PC-3 (cell line): ENCODE data around the gene FAM107B. TPM values are rescaled to one million over a fixed set of nuclear protein-coding genes. Genes with fewer than 3 reads are reported as not detected.
A peak's percentile ranks its signal among the peaks of the same experiment; 100 is the strongest.

Experiments used
- ATAC-seq: fragments of 200-7000 bp; cut with Tn5 transposase; 2 replicates; pipeline ENCODE4 v1.9.1; 2020; ENCODE audit warnings: mild to moderate bottlenecking, moderate library complexity
- BruUV-seq: library from RNA; stranded (reverse); fragments of 400-500 nt; replicated peaks from 2 replicates; lab custom pipeline; 2021; lab: Mats Ljungman, UMichigan
- CTCF ChIA-PET: fragments of 300-600 bp; sonication (Branson Sonifier 250); formaldehyde crosslinking; loops from one replicate; lab custom pipeline; 2022; ENCODE audit warnings: antibody characterized with exemption; lab: Charles Lee
- POLR2A ChIA-PET: fragments of 300-600 bp; sonication (Branson Sonifier 250); formaldehyde crosslinking; loops from one replicate; lab custom pipeline; 2022; ENCODE audit warnings: antibody characterized with exemption; ENCODE audit not compliant: unreplicated experiment; lab: Charles Lee
- DNase-seq: peaks from one replicate; pipeline ENCODE4 v3.0.0-alpha.2; 2015
- H2AFZ ChIP-seq: fragments of 300-600 bp; sonication (generic); 2 replicates; pipeline ENCODE4 v1.6.0; 2016; ENCODE audit warnings: antibody characterized with exemption, low read length
- H3F3A ChIP-seq: fragments of 300-600 bp; sonication (generic); one replicate; pipeline ENCODE4 v1.6.0; 2017; ENCODE audit warnings: antibody characterized with exemption, low read length, control low read depth, mild to moderate bottlenecking; ENCODE audit not compliant: unreplicated experiment
- H3K27ac ChIP-seq: fragments of 300-600 bp; sonication (generic); 2 replicates; pipeline ENCODE4 v1.5.1; 2016; ENCODE audit warnings: mild to moderate bottlenecking, low read length
- H3K27me3 ChIP-seq: fragments of 300-600 bp; sonication (generic); 2 replicates; pipeline ENCODE4 v1.6.1; 2016; ENCODE audit warnings: low read length, mixed read lengths
- H3K36me3 ChIP-seq: fragments of 300-600 bp; sonication (generic); 2 replicates; pipeline ENCODE4 v1.6.1; 2016; ENCODE audit warnings: low read depth, mixed run types, low read length, mixed read lengths
- H3K4me1 ChIP-seq: fragments of 300-600 bp; sonication (generic); 2 replicates; pipeline ENCODE4 v1.5.1; 2016; ENCODE audit warnings: low read length; ENCODE audit not compliant: insufficient read depth
- H3K4me2 ChIP-seq: fragments of 300-600 bp; sonication (generic); 2 replicates; pipeline ENCODE4 v1.6.0; 2016; ENCODE audit warnings: low read length
- H3K4me3 ChIP-seq: fragments of 300-600 bp; sonication (generic); 2 replicates; pipeline ENCODE4 v1.5.1; 2016; ENCODE audit warnings: mild to moderate bottlenecking, low read length, mixed read lengths
- H3K79me2 ChIP-seq: fragments of 300-600 bp; sonication (generic); 2 replicates; pipeline ENCODE4 v1.6.1; 2017; ENCODE audit warnings: low read length, mixed read lengths
- H3K9ac ChIP-seq: fragments of 300-600 bp; sonication (generic); 2 replicates; pipeline ENCODE4 v1.6.0; 2016; ENCODE audit warnings: mild to moderate bottlenecking, low read length
- H3K9me2 ChIP-seq: fragments of 300-600 bp; sonication (generic); replicated peaks from 2 replicates; pipeline ENCODE4 v1.6.1; 2016; ENCODE audit warnings: mixed run types, low read length, mixed read lengths
- H3K9me3 ChIP-seq: fragments of 300-600 bp; sonication (generic); 2 replicates; pipeline ENCODE4 v1.6.1; 2016; ENCODE audit warnings: low read length, mixed read lengths
- H4K20me1 ChIP-seq: fragments of 300-600 bp; sonication (generic); 2 replicates; pipeline ENCODE4 v1.6.1; 2016; ENCODE audit warnings: low read length, mixed read lengths
- CTCF ChIP-seq: fragments of 300-600 bp; sonication (generic); conservative IDR thresholded peaks from 2 replicates; pipeline ENCODE4 v1.5.1; 2017; ENCODE audit warnings: antibody characterized with exemption, low read depth, mild to moderate bottlenecking, low read length
- EZH2 ChIP-seq: fragments of 300-600 bp; sonication (generic); IDR thresholded peaks from one replicate; pipeline ENCODE4 v1.6.1; 2017; ENCODE audit warnings: antibody characterized with exemption, mild to moderate bottlenecking, low read length; ENCODE audit not compliant: unreplicated experiment
- EZH2phosphoT487 ChIP-seq: fragments of 300-600 bp; sonication (generic); IDR thresholded peaks from 2 replicates; pipeline ENCODE4 v1.6.1; 2018; ENCODE audit warnings: mild to moderate bottlenecking, antibody characterized with exemption, low read length, borderline replicate concordance
- intact Hi-C: fragments of 100-400 bp; cut with micrococcal nuclease; formaldehyde crosslinking; loops from 2 replicates; pipeline ENCODE4 v1.9.0; 2023
- total RNA-seq: library from RNA; depleted of rRNA; stranded (reverse); fragments of >200 nt; gene quantifications from 2 replicates; pipeline ENCODE4 v1.2.3, GENCODE V29; 2014

The FAM107B gene
- total RNA-seq, 1 experiment from 2014 or later, result 36.6 TPM

- ChIA-PET POLR2A (interaction anchor here (0.9 kb wide), 1 partner anchor 9 kb away, joined by 4 read pairs; no protein-coding TSS in a partner anchor), CTCF (no interaction called here)
- H2AFZ ChIP-seq, result no peak overlapping the region
- intact Hi-C loops, result loop anchor here (2.0 kb wide), 1 partner anchor 23 kb away; no protein-coding TSS in a partner anchor
- no TSS peak for BruUV-seq
- peaks cover 4% of the 10 kb centered on the region; the same call in 1 of the 2 replicates for H3K36me3 ChIP-seq
- peak overlapping the region; percentile 54 for H3K4me3 ChIP-seq
- H3K79me2 ChIP-seq, result peaks cover 81% of the 10 kb centered on the region
- peak; percentile 7 for DNase-seq
- ATAC-seq, result no peak
- peaks cover 46% of the 10 kb centered on the region for H3K4me1 ChIP-seq
- no peaks in the 10 kb centered on the region for H3K9me3 ChIP-seq
- no peaks in the 10 kb centered on the region for H4K20me1 ChIP-seq
- H3K27ac ChIP-seq, result peak overlapping the region; percentile 94
- TF ChIP-seq EZH2 (no peak), EZH2phosphoT487 (no peak), CTCF (no peak)
- H3K27me3 ChIP-seq, result no peaks in the 10 kb centered on the region
- peak overlapping the region; percentile 69 for H3K9ac ChIP-seq
- H3K4me2 ChIP-seq, result peak overlapping the region; percentile 64
- no peaks in the 10 kb centered on the region for H3K9me2 ChIP-seq
- peaks cover 8% of the 10 kb centered on the region for H3F3A ChIP-seq
Observed at GRCh38 chr10:14579405-14579804, 195.3 kb downstream of the FAM107B start.

- H3K4me3 ChIP-seq, result peak overlapping the region; percentile 54
- CTCF ChIA-PET, result no interaction called here
Observed at GRCh38 chr10:14578060-14578952, 196.4 kb downstream of the FAM107B start.

More at GRCh38 chr10:14578060-14578952, 196.4 kb downstream of the FAM107B start:
- POLR2A ChIA-PET, result interaction anchor here (0.9 kb wide), 1 partner anchor 10 kb away, joined by 4 read pairs; no protein-coding TSS in a partner anchor
- TF ChIP-seq CTCF, result no peak
- no peak for TF ChIP-seq EZH2phosphoT487
- no peak for TF ChIP-seq EZH2
- BruUV-seq, result TSS peak; percentile 55
- DNase-seq, result peak; percentile 83
- H3K9me2 ChIP-seq, result no peaks in the 10 kb centered on the region
- no peaks in the 10 kb centered on the region for H3K9me3 ChIP-seq
- no peak overlapping the region for H2AFZ ChIP-seq
- H3K27me3 ChIP-seq, result no peaks in the 10 kb centered on the region
- H3K27ac ChIP-seq, result peak overlapping the region; percentile 94
- peak; percentile 68 for ATAC-seq
- intact Hi-C loops, result loop anchor here (1.0 to 2.0 kb wide), 2 partner anchors 10 to 24 kb away; no protein-coding TSS in a partner anchor
- peak overlapping the region; percentile 64 for H3K4me2 ChIP-seq
- peaks cover 4% of the 10 kb centered on the region; the same call in 1 of the 2 replicates for H3K36me3 ChIP-seq
- H4K20me1 ChIP-seq, result no peaks in the 10 kb centered on the region
- peaks cover 8% of the 10 kb centered on the region for H3F3A ChIP-seq
- peaks cover 53% of the 10 kb centered on the region for H3K4me1 ChIP-seq
- H3K9ac ChIP-seq, result peak overlapping the region; percentile 69
- peaks cover 80% of the 10 kb centered on the region for H3K79me2 ChIP-seq
